ENCODE data around the gene FAM83G.

The FAM83G gene

DNA sequence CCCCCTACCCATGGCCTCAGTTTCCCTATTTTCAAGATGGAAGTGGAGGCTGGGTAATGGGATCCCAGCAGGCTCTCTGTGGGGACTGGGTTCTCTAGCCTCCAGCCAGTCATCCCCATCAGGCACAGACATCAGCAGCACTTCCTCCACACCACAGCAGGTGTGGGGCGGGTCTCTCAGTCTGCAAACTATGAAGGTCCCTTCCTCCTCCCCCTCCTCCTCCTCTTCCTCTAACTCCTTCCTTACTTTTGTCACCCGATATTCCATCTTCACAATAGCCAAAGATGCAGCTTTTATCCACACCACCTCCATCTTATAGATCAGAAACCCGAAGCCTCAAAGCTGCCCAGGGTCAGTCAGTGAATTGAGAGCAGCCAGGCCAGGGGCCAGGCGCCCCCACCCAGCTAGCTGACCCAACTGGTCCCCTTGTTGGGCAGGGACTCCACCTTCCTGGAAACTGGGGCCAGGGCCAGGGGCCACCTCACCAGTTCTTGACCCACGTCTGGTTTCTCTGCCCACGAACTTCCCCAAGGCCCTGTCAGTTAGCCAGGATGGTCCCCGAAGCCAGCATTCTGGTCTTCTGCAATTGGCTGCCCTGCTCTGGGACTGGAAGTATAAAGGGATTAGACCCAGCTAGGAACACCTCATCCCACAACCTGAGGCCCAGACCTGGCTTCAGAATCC, 2.5 kb downstream of the FAM83G start:
- H3K9me3 ChIP-seq (ENCODE audit: low read depth, low read length), result no peaks in the 10 kb centered on the region
- DNase-seq (ENCODE audit: low read depth, low spot score), result no peak
- H3K9ac ChIP-seq (ENCODE audit: insufficient read length), result no peak overlapping the region
- no peak overlapping the region for H3K4me3 ChIP-seq
- no peak overlapping the region for H3K27ac ChIP-seq
- TF ChIP-seq POLR2AphosphoS5 (IDR thresholded peaks at IDR 0.05; ENCODE audit: borderline replicate concordance, low read depth, low read length), result no peak
- no peak for TF ChIP-seq EZH2 (IDR thresholded peaks at IDR 0.05)
- TF ChIP-seq FOXP2 (optimal IDR thresholded peaks at IDR 0.05; ENCODE audit: control extremely low read depth, extremely low read length, insufficient read depth), result no peak
- no peaks in the 10 kb centered on the region for H3K36me3 ChIP-seq (ENCODE audit: insufficient read depth, low read length)

DNA sequence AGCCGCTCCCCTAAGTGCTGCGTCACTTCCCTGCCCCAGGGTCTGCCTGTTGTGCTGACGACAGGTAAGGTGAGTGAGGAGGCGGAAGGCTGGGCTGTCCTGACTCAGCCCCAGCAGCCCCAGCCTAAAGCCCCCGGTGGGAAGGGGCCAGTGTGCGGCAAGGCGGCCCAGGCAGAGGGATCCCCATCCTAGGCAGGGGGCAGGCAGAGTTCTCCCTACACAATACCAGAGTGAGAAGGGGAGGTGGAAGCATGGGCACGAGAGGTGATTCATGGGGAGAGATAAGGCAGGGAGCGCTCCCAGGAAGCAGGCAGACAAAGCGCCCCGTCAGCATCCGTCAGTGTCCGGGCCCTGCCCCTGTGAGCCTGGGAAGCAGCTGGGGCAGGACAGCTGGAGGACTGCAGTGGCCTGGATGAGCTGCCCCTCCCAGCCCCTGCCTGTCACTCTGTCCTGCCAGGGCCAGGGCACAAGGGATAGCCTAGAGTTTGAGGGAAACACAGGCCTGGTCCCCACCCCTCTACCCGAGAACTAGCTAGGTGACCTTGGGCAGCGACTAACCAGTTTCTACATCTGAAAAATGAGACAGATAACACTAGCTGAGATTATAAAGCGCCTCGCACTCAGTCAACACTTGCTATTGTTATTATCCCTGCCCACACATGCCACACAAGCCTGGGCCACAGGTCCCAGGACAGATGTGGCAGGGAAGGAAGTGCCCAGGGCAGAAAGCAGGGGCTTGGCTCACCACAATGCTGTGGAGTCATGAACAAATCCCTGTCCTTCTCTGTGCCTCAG, 3.8 kb downstream of the FAM83G start:
- no peaks in the 10 kb centered on the region for H3K36me3 ChIP-seq (ENCODE audit: insufficient read depth, low read length)
- H3K9ac ChIP-seq (ENCODE audit: insufficient read length), result no peak overlapping the region
- no peak overlapping the region for H3K4me3 ChIP-seq
- no peak overlapping the region for H3K27ac ChIP-seq
- no peak for TF ChIP-seq POLR2AphosphoS5 (IDR thresholded peaks at IDR 0.05; ENCODE audit: borderline replicate concordance, low read depth, low read length)
- no peak for TF ChIP-seq FOXP2 (optimal IDR thresholded peaks at IDR 0.05; ENCODE audit: control extremely low read depth, extremely low read length, insufficient read depth)
- TF ChIP-seq EZH2 (IDR thresholded peaks at IDR 0.05), result no peak
- DNase-seq (ENCODE audit: low read depth, low spot score), result no peak
- H3K9me3 ChIP-seq (ENCODE audit: low read depth, low read length), result no peaks in the 10 kb centered on the region

DNA sequence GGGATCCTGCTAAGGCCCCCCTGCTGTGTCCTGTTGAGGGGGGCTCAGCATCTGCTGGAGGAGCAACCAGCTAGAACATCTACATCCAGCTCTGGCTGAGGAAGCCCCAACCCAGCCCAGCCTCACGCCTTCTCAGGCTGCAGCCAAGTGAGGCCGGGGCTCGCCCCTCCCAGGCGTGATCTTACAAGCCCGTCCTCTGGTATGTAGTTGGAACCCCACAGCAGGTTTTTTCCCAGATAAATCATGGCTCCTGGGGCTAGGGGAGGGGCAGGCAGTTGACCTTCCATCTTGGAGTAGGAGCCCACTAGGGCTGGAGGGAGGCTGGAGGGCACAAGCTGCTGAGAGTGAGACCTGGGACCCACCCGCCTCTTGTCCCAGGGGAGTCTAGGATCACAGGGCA, 4.7 kb downstream of the FAM83G start:
- Histone ChIP-seq H3K27ac (no peak overlapping the region), H3K9ac (ENCODE audit: insufficient read length) (no peak overlapping the region), H3K9me3 (ENCODE audit: low read depth, low read length) (no peaks in the 10 kb centered on the region), H3K36me3 (ENCODE audit: insufficient read depth, low read length) (no peaks in the 10 kb centered on the region), H3K4me3 (no peak overlapping the region)
- DNase-seq (ENCODE audit: low read depth, low spot score), result no peak
- TF ChIP-seq FOXP2 (optimal IDR thresholded peaks at IDR 0.05; ENCODE audit: control extremely low read depth, extremely low read length, insufficient read depth) (no peak), EZH2 (IDR thresholded peaks at IDR 0.05) (no peak), POLR2AphosphoS5 (IDR thresholded peaks at IDR 0.05; ENCODE audit: borderline replicate concordance, low read depth, low read length) (no peak)

DNA sequence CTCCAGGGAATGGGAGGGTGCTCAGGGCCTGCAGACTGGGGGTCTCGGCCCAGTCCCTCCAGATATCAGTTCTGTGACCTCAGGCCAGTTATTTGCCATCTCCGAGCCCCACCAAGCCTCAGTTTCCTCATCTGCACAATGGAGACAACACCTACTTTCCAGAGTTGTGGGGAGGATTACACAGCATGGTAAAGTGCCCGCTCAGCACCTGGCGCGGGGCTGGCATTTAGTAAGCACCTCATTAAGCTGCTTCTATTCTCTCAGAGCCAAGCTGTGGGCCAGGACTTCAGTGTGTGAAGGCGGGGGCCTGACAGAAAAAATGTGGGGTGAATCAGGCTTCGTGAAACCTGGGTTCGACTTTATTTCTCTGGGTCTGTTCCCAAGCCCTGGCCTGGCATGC, 5.2 kb downstream of the FAM83G start:
- H3K9ac ChIP-seq (ENCODE audit: insufficient read length), result no peak overlapping the region
- TF ChIP-seq EZH2 (IDR thresholded peaks at IDR 0.05), result no peak
- no peak for TF ChIP-seq FOXP2 (optimal IDR thresholded peaks at IDR 0.05; ENCODE audit: control extremely low read depth, extremely low read length, insufficient read depth)
- no peak for TF ChIP-seq POLR2AphosphoS5 (IDR thresholded peaks at IDR 0.05; ENCODE audit: borderline replicate concordance, low read depth, low read length)
- H3K4me3 ChIP-seq, result no peak overlapping the region
- no peaks in the 10 kb centered on the region for H3K36me3 ChIP-seq (ENCODE audit: insufficient read depth, low read length)
- no peak for DNase-seq (ENCODE audit: low read depth, low spot score)
- H3K27ac ChIP-seq, result no peak overlapping the region
- no peaks in the 10 kb centered on the region for H3K9me3 ChIP-seq (ENCODE audit: low read depth, low read length)

DNA sequence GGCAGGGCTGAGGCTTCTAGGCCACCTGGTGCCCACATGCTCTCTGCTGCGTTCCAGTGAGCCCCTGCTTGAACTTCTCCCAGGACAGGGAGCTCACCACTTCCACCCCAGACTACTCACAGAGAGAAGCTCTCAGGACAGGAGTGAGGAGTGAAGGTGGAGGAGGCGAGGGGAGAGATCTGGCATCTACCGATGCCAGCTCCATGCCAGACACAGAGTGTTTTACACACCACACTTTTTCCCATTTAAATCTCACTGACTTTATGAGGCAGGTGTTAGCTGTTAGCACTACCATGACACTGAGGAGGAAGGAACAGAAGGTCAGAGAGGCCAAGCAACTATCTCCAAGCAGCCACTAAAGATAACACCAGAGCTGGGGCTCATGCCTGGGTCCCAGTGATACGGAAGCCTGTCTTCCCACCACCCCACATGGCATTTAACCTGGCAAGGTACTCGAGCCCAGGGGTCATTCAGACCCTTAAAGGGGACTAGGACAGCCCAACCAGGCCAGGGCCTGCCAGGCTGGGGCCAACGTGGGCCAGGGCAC, 6.8 kb downstream of the FAM83G start:
- TF ChIP-seq EZH2 (IDR thresholded peaks at IDR 0.05), result no peak
- TF ChIP-seq POLR2AphosphoS5 (IDR thresholded peaks at IDR 0.05; ENCODE audit: borderline replicate concordance, low read depth, low read length), result no peak
- TF ChIP-seq FOXP2 (optimal IDR thresholded peaks at IDR 0.05; ENCODE audit: control extremely low read depth, extremely low read length, insufficient read depth), result no peak
- Histone ChIP-seq H3K36me3 (ENCODE audit: insufficient read depth, low read length) (no peaks in the 10 kb centered on the region), H3K4me3 (no peak overlapping the region), H3K9ac (ENCODE audit: insufficient read length) (no peak overlapping the region), H3K27ac (no peak overlapping the region), H3K9me3 (ENCODE audit: low read depth, low read length) (no peaks in the 10 kb centered on the region)
- DNase-seq (ENCODE audit: low read depth, low spot score), result no peak

DNA sequence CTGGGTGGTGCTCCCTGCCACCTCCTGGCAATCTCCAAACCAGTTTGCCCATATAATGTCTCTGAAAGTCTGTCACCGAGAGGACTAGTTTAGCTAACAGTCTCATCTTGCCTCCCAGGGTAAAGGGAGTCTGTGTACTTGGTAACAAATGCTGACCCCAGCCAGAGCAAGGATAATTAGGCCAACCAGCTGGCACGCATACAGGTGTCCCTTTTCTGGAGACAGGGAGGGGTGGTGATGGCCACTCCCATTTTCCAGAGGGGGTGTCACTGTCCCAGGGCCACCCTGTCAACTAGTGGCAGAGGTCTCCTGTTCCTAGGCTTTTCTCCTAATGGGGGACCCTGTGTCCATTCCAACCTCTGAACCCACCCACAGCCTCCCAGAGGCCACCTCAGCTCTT, 8.1 kb downstream of the FAM83G start:
- no peak overlapping the region for H3K4me3 ChIP-seq
- TF ChIP-seq FOXP2 (optimal IDR thresholded peaks at IDR 0.05; ENCODE audit: control extremely low read depth, extremely low read length, insufficient read depth), result no peak
- no peak for TF ChIP-seq EZH2 (IDR thresholded peaks at IDR 0.05)
- TF ChIP-seq POLR2AphosphoS5 (IDR thresholded peaks at IDR 0.05; ENCODE audit: borderline replicate concordance, low read depth, low read length), result no peak
- no peak for DNase-seq (ENCODE audit: low read depth, low spot score)
- H3K27ac ChIP-seq, result no peak overlapping the region
- H3K9me3 ChIP-seq (ENCODE audit: low read depth, low read length), result no peaks in the 10 kb centered on the region
- H3K36me3 ChIP-seq (ENCODE audit: insufficient read depth, low read length), result no peaks in the 10 kb centered on the region
- no peak overlapping the region for H3K9ac ChIP-seq (ENCODE audit: insufficient read length)

DNA sequence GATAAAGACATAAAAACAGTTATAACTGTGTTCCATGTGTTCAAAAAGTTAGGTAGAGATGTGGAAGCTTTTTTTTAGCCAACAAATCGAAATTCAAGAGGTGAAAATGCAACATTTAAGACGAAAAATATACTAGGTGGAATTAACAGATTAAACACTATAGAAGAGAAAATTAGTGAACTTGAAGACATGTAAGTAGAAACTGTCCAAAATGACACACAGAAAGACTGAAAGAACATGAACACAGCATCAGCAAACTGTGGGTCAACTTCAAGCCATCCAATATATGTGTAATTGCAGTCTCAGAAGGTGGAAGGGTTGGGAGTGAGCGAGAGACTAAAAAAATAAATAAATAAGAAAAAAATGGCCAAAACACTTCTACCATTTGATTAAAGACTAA, 9.3 kb downstream of the FAM83G start:
- no peak for DNase-seq (ENCODE audit: low read depth, low spot score)
- H3K9me3 ChIP-seq (ENCODE audit: low read depth, low read length), result no peaks in the 10 kb centered on the region
- no peaks in the 10 kb centered on the region for H3K36me3 ChIP-seq (ENCODE audit: insufficient read depth, low read length)
- TF ChIP-seq FOXP2 (optimal IDR thresholded peaks at IDR 0.05; ENCODE audit: control extremely low read depth, extremely low read length, insufficient read depth), result no peak
- TF ChIP-seq POLR2AphosphoS5 (IDR thresholded peaks at IDR 0.05; ENCODE audit: borderline replicate concordance, low read depth, low read length), result no peak
- no peak for TF ChIP-seq EZH2 (IDR thresholded peaks at IDR 0.05)
- no peak overlapping the region for H3K4me3 ChIP-seq
- no peak overlapping the region for H3K9ac ChIP-seq (ENCODE audit: insufficient read length)
- no peak overlapping the region for H3K27ac ChIP-seq

DNA sequence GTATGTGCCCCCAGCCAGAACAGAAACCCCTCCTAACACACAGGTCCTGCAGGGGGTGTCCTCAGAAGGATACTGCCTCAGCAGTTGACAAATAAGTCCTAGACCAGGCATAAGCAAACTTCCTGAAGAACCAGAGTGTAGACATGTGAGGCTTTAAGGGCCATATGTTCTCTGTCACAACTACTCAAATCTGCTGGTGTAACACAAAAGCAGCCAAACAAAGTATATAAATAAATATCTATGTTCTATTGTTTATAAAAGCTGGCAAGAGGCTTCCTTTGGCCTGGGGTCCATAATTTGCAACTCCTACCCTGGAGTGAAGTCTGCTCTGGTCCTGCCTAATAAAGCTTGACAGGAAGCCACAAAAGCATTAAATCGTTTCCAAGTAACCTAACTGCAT, 9.9 kb downstream of the FAM83G start:
- no peaks in the 10 kb centered on the region for H3K9me3 ChIP-seq (ENCODE audit: low read depth, low read length)
- no peaks in the 10 kb centered on the region for H3K36me3 ChIP-seq (ENCODE audit: insufficient read depth, low read length)
- H3K4me3 ChIP-seq, result no peak overlapping the region
- DNase-seq (ENCODE audit: low read depth, low spot score), result no peak
- H3K9ac ChIP-seq (ENCODE audit: insufficient read length), result no peak overlapping the region
- no peak overlapping the region for H3K27ac ChIP-seq
- no peak for TF ChIP-seq EZH2 (IDR thresholded peaks at IDR 0.05)
- no peak for TF ChIP-seq FOXP2 (optimal IDR thresholded peaks at IDR 0.05; ENCODE audit: control extremely low read depth, extremely low read length, insufficient read depth)
- no peak for TF ChIP-seq POLR2AphosphoS5 (IDR thresholded peaks at IDR 0.05; ENCODE audit: borderline replicate concordance, low read depth, low read length)
